ENCODE data around the gene UBAC2. TPM values are rescaled to one million over a fixed set of nuclear protein-coding genes. Genes with fewer than 3 reads are reported as not detected.
A peak's percentile ranks its signal among the peaks of the same experiment; 100 is the strongest.

UBAC2 gene
- total and polyA plus RNA-seq, 7 donors: 31.8 to 73.9 (median 47.6) TPM

DNA sequence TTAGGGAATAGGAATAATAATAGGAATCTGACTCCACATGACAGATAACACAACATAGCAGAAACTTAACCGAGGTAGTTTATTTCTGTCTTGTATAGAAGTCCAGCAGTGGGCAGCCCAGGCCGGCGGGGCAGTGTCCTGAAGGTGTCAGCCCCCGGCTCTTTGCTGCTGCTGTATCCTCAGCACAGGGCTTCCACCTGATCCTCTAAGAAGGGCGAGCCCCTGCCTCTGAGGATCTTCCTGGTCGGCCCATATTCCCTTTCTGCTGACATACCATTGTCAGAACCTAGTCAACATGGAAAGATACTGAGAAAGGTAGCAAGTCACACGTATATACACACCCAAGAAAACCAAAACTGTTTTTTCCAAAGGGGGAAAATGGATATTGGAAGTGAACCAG, 162.7 kb downstream of the UBAC2 start:
- Histone ChIP-seq H3K9me3 (no peaks in the 10 kb centered on the region), H3K27ac (no peak overlapping the region), H3K36me3 (peaks cover 0 to 11% (median 0%) of the 10 kb centered on the region in 4 donors), H3K4me1 (peaks cover 0 to 13% (median 0%) of the 10 kb centered on the region in 4 donors), H3K4me3 (no peak overlapping the region), H3K27me3 (no peaks in the 10 kb centered on the region)
- DNase-seq: no peak
- intact Hi-C loops (cut with DNase I): no loop called here
- WGBS, 2 donors: 92 to 93% methylated on average over 7 of the region's 7 CpGs
- TF ChIP-seq EP300 (IDR thresholded peaks at IDR 0.05) (no peak), CTCF (IDR thresholded peaks at IDR 0.05) (no peak), POLR2A (IDR thresholded peaks at IDR 0.05) (no peak), POLR2AphosphoS5 (IDR thresholded peaks at IDR 0.05) (no peak)

- intact Hi-C loops (cut with DNase I): no loop called here
- no peak overlapping the region for H3K4me3 ChIP-seq
Observed at GRCh38 chr13:99363949-99364348, 163.3 kb downstream of the UBAC2 start.

DNA sequence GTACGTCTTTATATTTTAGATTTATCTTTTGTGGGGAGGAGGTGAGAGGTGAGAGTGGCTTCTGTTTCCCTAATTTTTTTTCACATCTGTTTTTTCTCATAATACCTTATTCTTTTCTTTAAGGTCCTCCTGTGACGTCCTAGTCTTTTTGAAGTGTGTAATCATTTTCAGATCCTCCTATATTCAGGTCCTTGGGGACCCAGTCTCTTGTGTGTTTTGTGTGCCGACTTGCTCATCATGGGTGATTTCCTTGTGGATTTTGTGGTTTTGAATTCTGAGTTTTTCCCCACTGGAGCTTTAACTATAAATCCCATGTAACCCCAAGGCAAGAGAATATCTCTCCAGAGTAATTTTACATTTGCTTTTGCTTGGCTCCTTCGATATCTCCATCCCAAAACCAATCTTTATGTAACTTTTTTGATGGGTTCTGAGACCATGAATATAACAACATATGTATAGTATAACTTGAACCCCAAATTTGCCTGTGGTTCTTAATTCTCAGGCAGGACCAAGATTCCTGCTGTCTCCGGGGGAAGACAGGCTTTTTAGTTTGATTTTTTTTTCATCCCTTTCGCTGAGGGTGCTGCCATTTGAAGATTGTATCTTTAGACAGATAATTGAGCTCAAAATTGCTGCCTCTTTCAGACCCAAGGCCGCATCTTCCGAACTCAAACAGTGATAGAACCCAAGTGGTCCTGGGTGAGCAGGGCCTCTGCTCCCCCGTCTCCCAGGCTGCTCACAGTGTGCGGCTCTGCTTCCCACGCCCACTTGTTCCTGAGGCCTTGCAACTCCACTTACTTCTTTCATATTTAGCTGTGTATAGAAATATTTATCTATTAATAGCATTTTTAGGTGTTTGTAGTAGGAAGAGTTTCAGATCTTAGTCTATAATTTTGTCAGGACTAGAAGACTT, 165.7 kb downstream of the UBAC2 start:
- Histone ChIP-seq H3K36me3 (peaks cover 0 to 14% (median 0%) of the 10 kb centered on the region in 4 donors), H3K27ac (peak overlapping the region in 1 of 4 donors; percentile 54), H3K27me3 (no peaks in the 10 kb centered on the region), H3K9me3 (no peaks in the 10 kb centered on the region), H3K4me3 (no peak overlapping the region), H3K4me1 (peaks cover 0 to 13% (median 0%) of the 10 kb centered on the region in 4 donors)
- TF ChIP-seq EP300 (IDR thresholded peaks at IDR 0.05): no peak
- TF ChIP-seq POLR2AphosphoS5 (IDR thresholded peaks at IDR 0.05): no peak
- TF ChIP-seq CTCF (IDR thresholded peaks at IDR 0.05): no peak
- intact Hi-C loops (cut with DNase I): no loop called here
- no peak for DNase-seq
- 76 to 94% methylated on average over 11 of the region's 11 CpGs for WGBS, 2 donors

More at GRCh38 chr13:99363949-99364348, 163.3 kb downstream of the UBAC2 start:
- 82 to 96% methylated on average over 1 of the region's 1 CpG for WGBS, 2 donors
- Histone ChIP-seq H3K27me3 (no peaks in the 10 kb centered on the region), H3K9me3 (no peaks in the 10 kb centered on the region), H3K4me1 (peaks cover 0 to 13% (median 0%) of the 10 kb centered on the region in 4 donors), H3K27ac (no peak overlapping the region), H3K36me3 (peaks cover 0 to 5% (median 0%) of the 10 kb centered on the region in 4 donors)
- TF ChIP-seq EP300 (IDR thresholded peaks at IDR 0.05): no peak
- TF ChIP-seq POLR2A (IDR thresholded peaks at IDR 0.05): no peak
- TF ChIP-seq CTCF (IDR thresholded peaks at IDR 0.05): no peak
- no peak for TF ChIP-seq POLR2AphosphoS5 (IDR thresholded peaks at IDR 0.05)
- no peak for DNase-seq

GRCh38 chr13:99367106-99367616, 166.5 kb downstream of the UBAC2 start:
- TF ChIP-seq POLR2AphosphoS5 (IDR thresholded peaks at IDR 0.05) (peak in 2 of 4 donors; percentile 12 to 67), CTCF (IDR thresholded peaks at IDR 0.05) (no peak), EP300 (IDR thresholded peaks at IDR 0.05) (peak in 1 of 4 donors; percentile 65), POLR2A (IDR thresholded peaks at IDR 0.05) (no peak)
- Histone ChIP-seq H3K36me3 (peaks cover 0 to 14% (median 0%) of the 10 kb centered on the region in 4 donors), H3K4me3 (no peak overlapping the region), H3K9me3 (no peaks in the 10 kb centered on the region), H3K27ac (peak overlapping the region in 2 of 4 donors; percentile 18 to 54), H3K4me1 (peaks cover 0 to 13% (median 0%) of the 10 kb centered on the region in 4 donors), H3K27me3 (no peaks in the 10 kb centered on the region)
- no peak for DNase-seq
- 77 to 80% methylated on average over 7 of the region's 7 CpGs for WGBS, 2 donors
- intact Hi-C loops (cut with DNase I): no loop called here

Measured in sigmoid colon (tissue), 7 donors.